GM18508 (cell line): ENCODE data around the gene HSH2D.
"Not testable (repeated sequence)": the region's sequence is repeated elsewhere in the genome, so short reads cannot be mapped to it uniquely, and the experiment has no call there.

Experiments
- ATAC-seq: cut with Tn5 transposase; IDR thresholded peaks from one replicate; pipeline ENCODE4 v1.9.1; 2021; ENCODE audit warnings: moderate number of reproducible peaks; ENCODE audit not compliant: insufficient read depth, unreplicated experiment

The HSH2D gene

GRCh38 chr19:16153582-16154336 lies 10.3 kb downstream of the HSH2D start:
- no peak for ATAC-seq

GRCh38 chr19:16154557-16154956 lies 11.1 kb downstream of the HSH2D start:
- no peak for ATAC-seq

DNA sequence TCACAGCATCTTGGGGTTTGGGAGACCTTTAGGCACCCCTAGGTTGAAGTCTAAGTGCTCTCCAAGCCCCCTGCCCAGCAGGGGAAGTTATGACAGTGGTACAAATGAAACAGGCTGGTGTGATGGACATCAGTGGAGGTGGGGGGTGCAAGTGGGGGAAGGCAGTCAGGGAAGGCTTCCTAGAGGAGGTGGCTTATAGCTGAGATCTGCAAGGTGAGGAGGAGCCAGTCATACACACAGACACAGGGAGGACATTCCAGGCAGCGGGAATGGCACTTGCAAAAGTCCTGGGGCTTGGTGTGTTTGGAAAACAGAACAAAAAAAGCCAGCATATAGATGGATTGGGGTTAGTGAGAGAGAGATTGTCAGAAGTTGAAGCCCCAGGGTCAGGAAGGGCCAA lies 11.6 kb downstream of the HSH2D start:
- no peak for ATAC-seq

DNA sequence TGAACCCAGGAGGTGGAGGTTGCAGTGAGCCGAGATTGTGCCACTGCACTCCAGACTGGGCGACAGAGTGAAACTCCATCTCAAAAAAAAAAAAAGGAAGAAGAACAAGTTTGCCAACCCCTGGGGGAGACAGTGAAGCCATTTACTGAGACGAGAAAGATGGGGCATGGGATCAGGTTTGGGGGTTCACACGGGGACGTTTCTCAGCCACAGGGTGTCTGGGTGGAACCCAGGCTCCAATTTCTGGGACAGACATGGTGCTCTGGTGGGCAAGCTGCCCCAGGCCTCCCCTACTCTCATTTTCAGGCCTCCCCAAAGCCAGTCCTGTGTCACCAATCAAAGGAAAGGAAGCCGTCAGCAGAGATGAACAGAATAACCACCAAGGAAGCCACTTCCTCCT lies 13.4 kb downstream of the HSH2D start:
- no peak for ATAC-seq

GRCh38 chr19:16157601-16158000 lies 14.1 kb downstream of the HSH2D start:
- ATAC-seq, result no peak

- no peak for ATAC-seq
These were observed 16.2 kb downstream of the HSH2D start for GRCh38 chr19:16159655-16160054.

- no peak for ATAC-seq
These were observed 17.0 kb downstream of the HSH2D start for GRCh38 chr19:16160445-16160942.

- ATAC-seq, result no peak
These were observed 17.6 kb downstream of the HSH2D start for GRCh38 chr19:16160943-16161560.

- no peak for ATAC-seq
These were observed 18.4 kb downstream of the HSH2D start for GRCh38 chr19:16161840-16162239.

DNA sequence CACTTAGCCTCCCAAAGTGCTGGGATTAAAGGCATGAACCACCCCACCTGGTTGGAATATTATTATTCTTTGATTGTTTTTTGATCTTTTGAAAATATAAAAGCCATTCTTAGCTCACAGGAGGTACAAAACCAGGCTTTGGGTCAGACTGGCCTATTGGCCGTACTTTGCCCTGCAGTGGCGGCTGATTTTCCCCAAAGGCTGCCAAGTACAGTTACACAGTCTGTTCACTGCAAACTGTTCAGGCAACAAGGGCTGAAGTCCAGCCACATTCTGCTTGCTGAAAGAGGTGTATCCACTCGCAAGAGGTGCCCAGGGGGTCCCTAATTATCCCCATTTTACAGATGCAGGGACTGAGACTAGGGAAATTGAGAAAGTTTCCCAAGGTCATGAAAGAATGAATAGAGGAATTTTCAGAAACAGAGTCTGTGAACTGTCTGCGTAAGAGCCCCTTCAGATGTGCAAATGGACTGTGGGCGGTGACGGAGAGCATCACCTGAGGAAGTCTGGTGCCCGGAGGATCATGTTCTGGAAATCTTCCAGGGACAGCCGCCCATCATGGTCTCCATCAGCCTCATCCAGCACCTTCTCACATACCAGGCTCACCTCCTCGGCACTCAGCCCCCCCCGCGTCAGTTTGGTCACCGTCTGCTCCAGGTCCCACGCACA lies 20.9 kb downstream of the HSH2D start:
- ATAC-seq, result no peak

DNA sequence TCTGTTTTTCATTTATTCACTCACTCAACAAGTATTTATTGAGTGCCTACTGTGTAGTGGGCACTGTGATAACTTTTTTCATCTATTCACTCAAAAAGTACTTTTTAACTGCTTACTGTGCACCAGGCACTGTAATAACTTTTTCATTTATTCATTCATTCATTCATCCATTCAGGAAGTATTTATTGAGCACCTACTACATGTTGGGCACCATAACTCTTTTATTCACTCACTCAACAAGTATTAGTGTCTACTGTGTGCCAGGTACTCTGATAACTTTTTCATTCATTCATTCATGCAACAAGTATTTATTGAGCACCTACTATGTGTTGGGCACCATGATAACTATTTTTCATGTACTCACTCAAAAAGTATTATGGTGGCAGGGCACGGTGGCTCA lies 22.9 kb downstream of the HSH2D start:
- ATAC-seq, result no peak

DNA sequence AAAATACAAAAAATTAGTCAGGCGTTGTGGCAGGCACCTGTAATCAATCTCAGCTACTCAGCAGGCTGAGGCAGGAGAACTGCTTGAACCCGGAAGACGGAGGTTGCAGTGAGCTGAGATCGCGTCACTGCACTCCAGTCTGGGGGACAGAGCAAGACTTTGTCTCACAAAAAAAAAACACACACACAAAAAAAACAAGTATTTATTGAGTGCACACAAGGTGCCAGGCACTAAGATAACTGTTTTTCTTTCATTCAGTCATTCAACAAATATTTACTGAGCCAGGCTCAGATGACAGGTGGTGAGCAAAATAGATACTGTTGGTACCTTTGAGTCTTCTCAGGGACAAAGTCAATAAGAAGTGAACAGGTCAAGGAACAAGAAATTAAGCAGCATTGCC lies 23.6 kb downstream of the HSH2D start:
- ATAC-seq, result no peak

DNA sequence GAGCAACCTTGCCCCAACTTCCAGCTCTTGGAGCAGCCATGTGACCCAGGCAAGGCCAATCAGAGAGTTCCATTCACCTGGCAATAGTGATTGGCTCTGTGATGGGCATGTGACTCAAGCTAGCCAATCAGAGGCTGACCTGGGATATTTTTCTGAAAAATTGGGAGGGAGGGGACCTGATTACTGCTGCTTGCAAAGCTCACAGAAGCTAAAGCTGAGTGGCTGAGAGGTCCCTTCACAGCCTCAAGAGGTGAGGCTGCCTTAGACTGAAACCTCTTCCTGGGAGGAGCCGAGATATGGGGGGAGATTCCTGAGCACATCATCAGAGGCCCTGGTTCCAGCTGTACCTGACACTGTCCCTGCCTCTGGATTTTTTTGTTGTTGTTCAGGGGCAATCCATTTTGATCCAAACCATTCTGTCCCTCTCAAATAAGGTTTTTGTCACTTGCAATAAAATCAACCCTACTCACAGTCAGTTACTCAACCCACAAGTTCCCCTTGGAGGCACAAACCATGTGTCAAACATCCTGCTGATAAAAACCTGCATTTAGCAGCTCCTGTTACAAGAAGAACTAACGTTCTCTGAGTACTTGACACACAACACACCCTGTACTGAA lies 25.1 kb downstream of the HSH2D start:
- ATAC-seq, result no peak

GRCh38 chr19:16170134-16170533 lies 26.6 kb downstream of the HSH2D start:
- ATAC-seq, result no peak

GRCh38 chr19:16175954-16176353 lies 32.5 kb downstream of the HSH2D start:
- no peak for ATAC-seq

GRCh38 chr19:16178866-16179265 lies 35.4 kb downstream of the HSH2D start:
- ATAC-seq, result not testable (repeated sequence)

DNA sequence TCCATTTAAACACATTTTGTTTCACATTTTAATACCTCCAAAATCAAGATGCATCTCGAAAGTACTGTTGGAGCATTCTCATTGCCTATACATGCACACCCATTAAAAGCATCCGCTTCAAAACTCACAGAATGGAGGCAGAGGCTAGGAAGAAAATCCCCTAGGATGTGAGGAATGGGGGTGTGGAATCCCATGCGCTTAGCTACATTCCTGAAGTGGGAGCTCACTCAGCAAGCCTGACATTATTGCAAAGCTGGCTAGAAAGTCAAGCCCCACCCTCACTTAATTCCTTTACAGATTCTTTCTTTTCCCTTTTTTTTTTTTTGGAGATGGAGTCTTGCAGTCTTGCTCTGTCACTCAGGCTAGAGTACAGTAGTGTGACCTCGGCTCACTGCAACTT lies 37.1 kb downstream of the HSH2D start:
- ATAC-seq, result no peak

GRCh38 chr19:16184665-16185122 lies 41.2 kb downstream of the HSH2D start:
- no peak for ATAC-seq

- ATAC-seq, result peak; percentile 72
These were observed 41.8 kb downstream of the HSH2D start, which contains the start of gene FAM32A for GRCh38 chr19:16185123-16185767. FAM32A (plus strand) TSS chr19:16185410; CDS start chr19:16185443, 33 bp downstream.

DNA sequence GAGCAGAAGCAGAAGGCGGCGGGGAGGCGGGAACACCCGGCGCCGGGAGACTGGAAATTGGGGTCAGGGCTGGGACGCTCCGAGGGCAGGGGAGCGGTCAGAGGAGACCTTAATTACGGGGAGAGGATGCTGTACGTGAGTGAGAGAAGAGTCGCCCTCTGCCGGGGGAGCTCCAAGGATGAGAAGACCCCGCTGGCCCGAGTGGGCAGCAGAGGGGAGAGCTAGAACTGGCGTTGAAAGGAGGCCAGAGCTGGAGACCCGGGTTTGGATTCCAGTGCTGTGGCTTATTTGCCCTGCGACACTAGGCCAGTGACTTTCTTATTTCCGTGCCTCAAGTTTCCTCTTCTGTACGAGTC lies 42.3 kb downstream of the HSH2D start:
- ATAC-seq, result no peak
